ENCODE data around the gene UBTF.

DNA sequence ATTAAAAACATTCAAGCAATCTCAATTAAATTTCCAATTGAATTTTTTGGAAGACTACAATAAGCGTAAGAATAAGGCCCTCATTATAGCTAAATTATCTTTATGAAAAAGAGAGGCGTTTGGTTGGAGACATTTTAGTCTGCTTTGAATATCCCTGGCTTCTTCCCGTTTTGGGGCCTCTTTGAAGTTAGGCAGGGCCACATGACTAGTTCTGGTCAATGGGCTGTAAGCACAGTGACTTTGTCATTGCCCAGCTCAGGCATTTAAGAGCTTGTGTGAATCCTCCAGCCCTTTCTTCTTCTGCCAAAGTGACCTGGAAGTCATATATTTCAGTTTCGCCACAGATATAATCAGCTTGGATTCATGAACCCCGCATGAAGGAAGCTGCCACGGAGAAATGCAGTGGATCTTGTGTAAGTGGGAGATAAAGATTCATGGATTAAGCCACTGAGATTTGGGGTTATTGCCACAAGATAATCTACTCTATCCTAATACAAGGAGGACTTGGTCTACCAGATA lies 21.7 kb upstream of the UBTF start:
- no peak for TF ChIP-seq EZH2 (IDR thresholded peaks at IDR 0.05; ENCODE audit: borderline replicate concordance, low read depth, low read length, poor library complexity, severe bottlenecking)
- TF ChIP-seq, protein P1, sequence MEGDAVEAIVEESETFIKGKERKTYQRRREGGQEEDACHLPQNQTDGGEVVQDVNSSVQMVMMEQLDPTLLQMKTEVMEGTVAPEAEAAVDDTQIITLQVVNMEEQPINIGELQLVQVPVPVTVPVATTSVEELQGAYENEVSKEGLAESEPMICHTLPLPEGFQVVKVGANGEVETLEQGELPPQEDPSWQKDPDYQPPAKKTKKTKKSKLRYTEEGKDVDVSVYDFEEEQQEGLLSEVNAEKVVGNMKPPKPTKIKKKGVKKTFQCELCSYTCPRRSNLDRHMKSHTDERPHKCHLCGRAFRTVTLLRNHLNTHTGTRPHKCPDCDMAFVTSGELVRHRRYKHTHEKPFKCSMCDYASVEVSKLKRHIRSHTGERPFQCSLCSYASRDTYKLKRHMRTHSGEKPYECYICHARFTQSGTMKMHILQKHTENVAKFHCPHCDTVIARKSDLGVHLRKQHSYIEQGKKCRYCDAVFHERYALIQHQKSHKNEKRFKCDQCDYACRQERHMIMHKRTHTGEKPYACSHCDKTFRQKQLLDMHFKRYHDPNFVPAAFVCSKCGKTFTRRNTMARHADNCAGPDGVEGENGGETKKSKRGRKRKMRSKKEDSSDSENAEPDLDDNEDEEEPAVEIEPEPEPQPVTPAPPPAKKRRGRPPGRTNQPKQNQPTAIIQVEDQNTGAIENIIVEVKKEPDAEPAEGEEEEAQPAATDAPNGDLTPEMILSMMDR (conservative IDR thresholded peaks at IDR 0.05; ENCODE audit: low read depth, low read length), result no peak

Measured in A673 (cell line).